Epidermal melanocyte (primary cell): ENCODE measurements around the gene SMIM1.
"Not testable (repeated sequence)": the region's sequence is repeated elsewhere in the genome, so short reads cannot be mapped to it uniquely, and the experiment has no call there.

ENCODE experiments used
- DNase-seq: peaks from one replicate; pipeline ENCODE4 v3.0.0; 2011; ENCODE audit warnings: low spot score; ENCODE audit not compliant: insufficient read length

The SMIM1 gene

DNA sequence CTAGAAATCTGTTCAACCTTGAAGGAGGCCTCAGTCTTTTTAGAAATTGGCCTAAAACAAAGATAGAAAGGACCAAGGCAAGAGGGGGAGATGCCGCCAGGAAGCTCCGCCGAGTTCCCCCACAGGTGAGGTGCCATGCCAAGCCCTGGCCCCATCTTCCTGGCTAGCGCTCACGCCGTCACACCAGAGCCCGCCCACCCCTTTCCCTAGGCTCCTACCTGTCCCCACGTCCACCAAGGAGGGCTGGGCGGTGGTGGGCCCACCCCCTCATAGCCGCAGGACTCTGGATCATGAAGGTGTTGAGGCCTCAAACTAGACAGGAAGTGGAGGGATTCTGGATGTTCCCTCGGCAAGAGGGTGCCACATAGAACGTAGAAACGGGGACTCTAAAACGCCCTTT, 35.8 kb upstream of the SMIM1 start:
- DNase-seq = no peak

DNA sequence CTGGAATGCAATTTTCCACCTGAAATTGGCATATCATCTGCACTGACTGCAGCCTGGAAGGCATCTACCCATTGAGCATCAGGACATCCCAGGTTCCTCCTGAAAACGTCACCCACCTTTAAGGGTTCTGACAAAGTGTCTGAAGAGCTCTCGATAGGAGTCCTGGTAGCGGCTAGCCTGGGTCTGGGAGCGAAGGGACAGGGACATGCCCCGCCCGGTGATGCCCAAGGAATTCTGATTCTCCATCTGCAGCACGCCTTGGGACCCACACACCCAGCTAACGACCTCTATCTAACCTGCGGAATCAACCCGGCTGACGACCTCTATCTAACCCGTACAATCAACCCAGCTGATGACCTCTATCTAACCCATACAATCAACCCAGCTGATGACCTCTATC, 33.6 kb upstream of the SMIM1 start:
- no peak for DNase-seq

DNA sequence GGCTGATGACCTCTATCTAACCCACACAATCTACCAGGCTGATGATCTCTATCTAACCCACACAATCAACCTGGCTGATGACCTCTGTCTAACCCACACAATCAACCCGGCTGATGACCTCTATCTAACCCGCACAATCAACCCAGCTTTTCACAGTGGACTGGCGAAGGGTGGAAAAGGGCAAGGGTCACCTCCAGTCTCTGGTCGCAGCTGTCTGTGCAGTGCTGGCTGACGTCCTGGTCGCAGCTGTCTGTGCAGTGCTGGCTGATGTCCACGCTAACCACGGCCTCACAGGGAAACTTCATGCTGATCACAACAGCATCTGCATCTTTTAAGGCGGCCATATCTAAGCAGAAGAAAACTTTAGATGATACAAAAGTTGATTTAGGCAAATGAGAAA, 32.5 kb upstream of the SMIM1 start:
- no peak for DNase-seq

DNA sequence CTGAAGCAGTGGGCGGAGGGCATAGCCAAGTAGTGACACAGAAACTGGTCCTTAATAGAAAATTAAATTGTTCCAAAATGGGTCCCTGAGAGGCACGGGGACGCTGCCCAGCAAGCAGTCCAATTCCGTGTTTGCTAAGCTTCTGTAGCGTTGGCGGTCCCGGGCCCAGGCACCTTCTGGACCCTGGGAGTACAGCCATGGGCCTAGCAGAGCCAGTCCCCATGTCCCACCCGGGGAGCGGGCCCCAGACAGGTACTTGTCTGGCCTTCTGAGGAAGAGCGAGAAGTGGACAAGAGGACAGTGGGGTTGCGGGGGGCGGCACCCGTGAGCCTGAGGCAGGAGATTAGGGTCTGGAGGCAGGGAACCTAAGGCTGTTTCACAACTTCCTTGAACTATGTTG, 31.8 kb upstream of the SMIM1 start:
- no peak for DNase-seq

DNA sequence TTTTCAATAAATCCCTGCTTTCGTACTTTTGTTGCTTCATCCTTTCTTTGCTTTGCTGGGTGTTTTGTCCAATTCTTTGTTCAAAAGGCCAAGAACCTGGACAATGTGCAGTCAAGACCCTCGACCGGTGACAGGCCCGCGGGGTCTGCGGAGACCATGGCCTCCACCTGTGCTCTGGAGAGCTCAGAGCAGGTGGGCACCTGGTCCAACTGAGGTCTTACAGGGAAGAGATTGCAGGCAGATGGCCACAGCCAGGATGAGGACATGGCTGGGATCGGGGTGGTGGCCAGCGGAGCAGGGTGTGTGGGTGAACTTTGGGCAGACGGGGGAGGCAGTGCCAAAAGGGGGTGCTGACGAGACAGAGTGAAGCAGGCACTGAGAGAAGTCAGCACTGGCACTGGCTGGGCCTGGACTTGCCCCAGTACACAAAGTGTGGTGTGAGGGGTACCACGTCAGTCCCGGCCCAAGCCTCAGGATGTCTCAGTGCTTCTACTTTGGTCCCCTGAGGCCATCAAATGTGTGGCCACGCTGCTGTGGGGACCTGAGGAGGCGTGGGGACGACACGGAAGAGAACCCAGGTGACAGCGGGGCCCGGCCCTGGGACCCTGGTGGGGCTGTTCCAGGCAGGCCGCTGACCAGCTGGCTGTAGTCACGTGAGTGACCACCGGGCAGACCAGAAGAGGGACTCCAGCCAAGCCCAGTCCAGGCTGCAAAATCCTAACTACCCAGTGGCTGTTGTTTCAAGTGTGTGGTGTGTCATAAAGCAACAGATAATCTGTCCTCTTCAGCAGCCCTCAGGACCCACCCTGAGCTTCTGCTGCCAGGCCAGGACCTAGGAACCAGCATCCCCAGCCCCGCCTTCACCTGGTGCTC, 30.7 kb upstream of the SMIM1 start:
- no peak for DNase-seq

DNA sequence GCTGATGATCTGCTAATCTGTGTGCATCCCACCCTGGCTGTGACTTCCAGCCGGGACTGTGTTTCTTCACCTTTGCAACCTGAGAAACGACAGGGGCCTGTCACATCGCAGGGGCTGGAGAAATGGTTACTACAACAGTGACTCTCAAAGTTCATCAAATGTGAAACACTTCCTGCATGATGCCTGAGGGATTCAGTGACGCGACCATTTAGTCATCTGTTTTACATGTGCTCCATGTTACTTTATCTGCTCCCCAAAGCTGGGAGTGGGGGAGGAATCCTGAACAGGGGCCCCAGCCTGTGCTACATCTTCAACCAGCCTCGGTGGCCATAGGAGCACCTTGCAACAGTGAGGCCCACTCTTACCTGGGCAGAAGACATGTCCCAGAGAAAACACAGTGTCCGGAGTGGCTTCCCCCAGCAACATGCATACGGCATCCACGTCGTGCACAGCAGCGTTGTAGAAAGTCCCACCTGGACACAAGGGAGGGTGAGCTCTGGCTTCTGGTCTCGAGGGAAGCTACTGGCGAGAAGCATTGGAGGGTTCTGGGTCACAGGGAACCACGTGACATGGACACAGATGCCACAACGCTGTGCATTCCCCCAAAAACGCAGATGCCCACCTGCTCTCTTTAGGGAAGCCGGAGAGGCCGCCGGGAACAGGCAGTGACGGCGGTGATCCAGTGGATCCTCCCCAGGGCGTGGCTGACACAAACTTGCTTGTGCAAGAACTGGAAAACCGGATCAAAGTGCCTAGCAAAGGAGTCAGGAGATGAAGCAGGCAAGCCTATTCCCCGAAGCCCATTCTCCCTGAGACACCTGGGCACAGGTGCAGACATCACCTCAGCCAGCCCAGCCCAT, 29.9 kb upstream of the SMIM1 start:
- no peak for DNase-seq

DNA sequence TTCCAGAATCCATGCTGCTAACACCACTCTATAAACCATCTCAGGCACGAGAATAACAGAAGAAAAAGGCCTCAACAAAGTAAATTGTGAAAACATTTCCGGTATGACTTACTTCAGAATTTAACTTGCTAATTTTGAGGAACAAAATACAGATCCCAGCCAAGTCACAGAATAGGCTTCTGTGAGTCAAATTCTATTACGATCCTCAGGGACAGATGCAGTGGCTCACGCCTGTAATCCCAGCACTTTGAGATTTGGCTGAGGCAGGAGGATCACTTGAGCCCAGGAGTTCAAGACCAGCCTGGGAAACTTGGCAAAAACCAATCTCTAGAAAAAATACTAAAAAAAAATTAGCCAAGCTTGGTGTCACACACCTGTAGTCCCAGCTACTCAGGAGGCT, 29.1 kb upstream of the SMIM1 start:
- DNase-seq = no peak

DNA sequence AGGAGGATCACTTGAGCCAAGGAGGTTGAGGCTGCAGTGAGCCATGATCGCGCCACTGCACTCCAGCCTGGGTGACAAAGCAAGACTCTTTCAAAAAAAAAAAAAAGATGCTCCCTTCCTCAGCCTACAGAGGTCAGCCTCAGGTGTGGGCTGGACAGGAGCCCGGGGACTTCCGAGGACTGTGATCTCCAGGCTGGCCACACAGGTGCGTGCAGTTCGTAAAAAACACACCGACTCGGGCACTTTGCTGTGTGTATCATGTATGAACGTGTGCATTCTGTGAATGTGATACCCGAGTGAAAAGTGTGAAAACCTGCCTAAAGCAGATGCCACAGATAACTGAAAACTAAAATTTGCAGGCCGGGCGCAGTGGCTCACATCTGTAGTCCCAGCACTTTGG, 28.7 kb upstream of the SMIM1 start:
- DNase-seq = no peak

DNA sequence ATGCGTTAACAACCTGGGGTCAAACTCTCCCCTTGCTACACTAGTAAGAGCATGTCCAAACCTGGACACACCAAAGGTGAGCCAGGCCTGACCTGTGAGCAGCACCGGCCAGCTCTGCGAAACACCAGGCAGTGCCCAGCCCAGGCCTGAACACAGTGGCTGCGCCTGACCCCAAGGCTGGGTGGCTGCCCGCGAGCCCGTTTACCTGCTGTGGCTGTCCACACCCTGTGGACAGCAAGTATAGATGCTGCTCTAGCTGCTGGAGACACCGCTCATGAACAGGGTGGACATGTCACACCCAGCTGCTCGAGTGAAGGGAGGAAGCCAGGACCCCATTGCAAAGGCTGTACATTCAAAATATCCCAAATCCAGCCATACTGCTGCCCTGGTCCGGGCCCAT, 27.9 kb upstream of the SMIM1 start:
- no peak for DNase-seq

DNA sequence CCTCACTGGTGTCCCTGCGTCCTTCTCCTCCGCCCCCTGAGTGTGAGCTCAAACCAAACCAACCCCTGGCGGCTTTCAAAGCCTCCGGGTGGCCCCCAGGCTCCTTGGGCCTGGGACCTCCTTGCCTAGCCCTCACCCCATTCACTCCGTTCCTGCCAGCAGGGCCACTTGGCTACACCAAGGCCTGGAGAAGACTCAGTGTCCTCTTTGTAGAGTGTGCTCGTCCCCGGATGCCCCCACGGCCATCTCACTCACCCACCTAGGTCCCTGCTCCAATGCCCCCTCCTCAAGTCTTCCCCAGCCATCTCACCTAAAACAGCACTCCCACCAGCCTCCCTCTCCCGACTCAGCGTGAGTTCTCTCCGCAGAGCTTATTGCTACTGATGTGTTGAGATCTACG, 27.5 kb upstream of the SMIM1 start:
- DNase-seq = no peak

DNA sequence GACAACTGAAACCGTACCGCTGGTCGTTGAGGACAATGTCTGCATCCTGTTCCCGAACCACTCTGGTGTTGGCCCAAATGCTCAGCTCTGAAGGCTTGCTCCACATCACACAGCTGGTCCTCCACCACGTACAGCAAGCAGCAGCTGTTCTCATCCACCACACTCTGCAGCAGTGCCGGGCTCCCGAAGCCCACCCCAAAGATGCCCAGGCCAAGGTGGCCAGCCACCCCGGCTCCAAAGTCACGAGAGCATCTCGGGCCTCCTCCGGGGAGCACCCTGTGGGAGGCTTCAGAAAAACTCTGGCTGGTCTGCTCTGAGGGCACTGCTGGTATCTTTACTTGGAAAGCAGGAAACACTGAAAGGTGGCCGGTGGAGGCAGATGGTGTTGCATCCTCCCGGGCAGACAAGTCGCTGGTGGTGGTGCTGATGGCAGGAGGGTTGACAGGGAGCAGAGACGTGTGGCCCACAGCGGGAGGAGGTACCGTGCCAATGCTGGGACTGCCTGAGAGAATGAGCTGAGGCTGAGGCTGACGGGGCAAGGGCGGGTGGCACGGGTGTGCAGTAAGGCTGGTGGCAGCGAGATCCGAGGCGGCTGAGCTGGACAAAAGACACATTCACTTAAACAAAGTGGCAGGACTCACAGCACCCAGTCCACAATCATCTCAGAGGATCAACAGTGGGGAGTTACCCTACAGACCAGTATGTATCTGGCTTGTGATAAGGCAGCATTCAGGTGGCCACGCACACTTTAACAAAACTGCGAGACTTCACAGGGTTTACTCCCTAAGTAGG, 26.8 kb upstream of the SMIM1 start:
- no peak for DNase-seq

DNA sequence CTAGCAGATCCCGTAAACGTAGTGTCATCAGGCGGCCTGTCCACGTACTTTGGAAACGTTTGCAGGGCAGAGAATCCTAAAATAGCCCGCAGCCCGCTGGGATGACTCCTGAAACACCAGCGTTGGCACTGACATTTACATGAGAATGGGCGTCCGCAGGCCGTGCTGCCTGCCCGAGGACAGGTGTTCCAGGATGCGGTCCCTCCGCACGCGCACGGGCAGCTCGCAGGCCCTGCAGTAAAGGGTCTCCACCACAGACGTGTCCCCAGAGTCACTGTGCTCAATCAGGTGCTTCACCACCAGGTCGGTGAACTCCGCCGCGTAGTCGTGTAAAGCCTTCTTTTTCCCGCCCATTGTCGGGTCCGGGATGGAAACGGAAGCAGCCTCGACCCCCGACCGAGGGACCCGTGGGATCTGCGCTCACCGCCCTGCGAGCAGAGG, 26.1 kb upstream of the SMIM1 start:
- no peak for DNase-seq

DNA sequence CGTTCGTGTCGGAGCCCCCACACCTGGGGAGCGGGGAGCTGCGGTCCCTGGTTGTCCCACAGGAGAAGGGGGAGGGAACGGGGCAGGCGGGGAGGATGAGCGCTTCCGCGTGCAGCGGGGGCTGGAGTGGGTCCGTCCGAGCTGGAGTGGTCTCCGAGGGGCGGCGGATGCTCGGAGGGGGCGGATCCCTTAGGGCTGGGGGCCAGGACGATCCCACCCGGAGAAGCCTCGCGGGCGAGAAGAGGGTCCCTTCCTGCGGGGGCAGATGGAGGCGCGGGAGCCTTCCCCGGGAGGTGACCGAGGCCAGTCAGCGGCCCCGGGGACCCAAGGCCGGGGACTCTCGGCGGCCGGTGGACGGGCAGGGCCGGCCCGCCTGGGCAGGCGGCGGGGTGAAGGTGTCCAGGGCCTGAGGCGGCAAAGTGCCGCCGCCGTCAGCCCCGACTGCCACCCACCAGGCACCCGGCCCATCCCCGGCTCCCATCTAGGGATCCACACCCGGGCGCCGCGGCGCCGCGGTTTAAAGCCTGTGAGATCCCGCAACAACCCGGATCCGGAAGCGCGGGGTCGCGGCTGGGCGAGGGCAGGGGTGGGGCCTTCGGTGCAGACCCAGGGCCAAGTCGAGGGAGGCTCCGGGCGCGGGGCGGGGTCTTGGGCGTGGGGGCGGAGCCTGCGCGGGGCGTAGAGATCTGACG, 25.6 kb upstream of the SMIM1 start:
- peak; percentile 98 for DNase-seq

DNA sequence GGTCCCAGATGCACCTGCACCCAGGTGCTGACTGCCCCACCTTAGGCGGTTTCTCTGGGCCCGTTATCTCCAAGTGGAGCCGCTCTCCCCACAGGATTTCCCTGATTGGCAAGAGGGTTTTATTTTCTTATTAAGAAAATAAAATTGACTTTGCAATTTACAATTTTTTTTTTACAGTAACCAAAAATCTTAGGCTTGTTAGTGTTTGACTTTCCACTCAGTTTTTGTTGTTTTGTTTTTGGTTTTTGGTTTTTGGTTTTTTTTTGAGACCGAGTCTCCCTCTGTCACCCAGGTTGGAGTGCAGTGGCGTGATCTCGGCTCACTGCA, 25.1 kb upstream of the SMIM1 start:
- no peak for DNase-seq

DNA sequence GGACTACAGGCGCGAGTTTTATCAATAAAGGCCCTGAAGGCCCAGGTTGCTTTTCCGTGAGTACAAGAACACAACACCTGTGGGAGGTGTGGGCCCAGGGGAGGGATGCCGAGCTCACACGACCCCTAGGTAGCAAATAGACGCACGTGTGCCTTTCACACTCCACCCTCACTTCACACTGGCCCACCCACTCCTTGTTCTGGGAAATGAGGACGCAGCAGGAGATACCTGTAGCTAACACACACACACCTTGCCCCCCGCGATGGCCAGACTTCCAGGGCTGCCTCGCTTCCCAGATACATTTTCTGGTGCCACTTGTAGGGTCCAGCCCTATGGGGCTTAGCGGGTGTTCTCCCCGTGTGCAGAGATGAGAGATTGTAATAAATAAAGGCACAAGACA, 24.6 kb upstream of the SMIM1 start:
- no peak for DNase-seq

DNA sequence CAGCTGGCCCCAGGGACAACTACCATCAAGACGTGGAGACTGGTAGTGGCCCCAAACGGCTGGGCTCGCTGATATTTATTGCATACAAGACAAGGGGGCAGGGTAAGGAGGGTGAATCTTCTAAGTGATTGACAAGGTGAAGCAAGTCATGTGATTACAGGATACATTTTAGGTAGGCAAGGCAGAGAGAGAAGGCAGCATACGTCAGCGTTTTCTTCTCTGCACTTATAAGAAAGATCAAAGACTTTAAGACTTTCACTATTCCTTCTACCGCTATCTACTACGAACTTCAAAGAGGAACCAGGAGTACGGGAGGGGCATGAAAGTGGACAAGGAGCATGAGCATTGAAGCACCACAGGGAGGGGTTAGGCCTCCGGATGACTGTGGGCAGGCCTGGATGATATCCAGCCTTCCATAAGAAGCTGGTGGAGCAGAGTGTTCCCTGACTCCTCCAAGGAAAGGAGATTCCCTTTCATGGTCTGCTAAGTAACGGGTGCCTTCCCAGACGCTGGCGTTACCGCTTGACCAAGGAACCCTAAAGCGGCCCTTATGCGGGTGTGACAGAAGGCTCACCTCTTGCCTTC, 24.1 kb upstream of the SMIM1 start:
- DNase-seq = not testable (repeated sequence)

DNA sequence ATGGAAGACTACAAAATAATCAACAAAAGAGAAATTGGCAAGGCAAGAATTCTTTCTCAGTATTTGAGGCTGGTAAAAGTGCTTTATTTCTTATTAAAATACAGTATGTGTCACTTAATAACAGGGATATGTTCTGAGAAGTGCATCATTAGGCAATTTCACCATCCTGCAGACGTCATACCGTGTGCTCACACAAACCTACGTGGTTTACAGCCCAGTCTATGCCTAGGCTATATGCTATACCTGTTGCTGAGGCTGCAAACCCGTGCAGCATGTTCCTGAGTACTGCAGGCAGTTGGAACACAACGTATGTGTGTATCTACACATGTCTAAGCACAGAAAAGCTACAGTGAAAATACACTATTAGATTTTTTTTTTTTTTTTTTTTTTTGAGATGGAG, 23.0 kb upstream of the SMIM1 start:
- no peak for DNase-seq

DNA sequence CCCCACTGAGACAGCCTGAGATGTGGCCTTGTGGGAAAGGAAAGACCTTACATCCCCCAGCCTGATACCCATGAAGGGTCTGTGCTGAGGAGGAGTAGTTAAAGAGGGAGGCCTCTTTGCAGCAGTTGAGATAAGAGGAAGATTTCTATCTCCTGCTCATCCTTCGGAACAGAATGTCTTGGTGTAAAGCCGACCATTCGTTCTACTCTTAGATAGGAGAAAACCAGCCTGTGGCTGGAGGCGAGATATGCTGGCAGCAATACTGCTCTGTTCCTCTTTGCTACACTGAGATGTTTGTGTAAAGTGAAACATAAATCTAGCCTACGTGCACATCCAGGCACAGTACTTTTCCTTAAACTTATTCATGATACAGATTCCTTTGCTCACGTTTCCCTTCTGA, 21.8 kb upstream of the SMIM1 start:
- no peak for DNase-seq

DNA sequence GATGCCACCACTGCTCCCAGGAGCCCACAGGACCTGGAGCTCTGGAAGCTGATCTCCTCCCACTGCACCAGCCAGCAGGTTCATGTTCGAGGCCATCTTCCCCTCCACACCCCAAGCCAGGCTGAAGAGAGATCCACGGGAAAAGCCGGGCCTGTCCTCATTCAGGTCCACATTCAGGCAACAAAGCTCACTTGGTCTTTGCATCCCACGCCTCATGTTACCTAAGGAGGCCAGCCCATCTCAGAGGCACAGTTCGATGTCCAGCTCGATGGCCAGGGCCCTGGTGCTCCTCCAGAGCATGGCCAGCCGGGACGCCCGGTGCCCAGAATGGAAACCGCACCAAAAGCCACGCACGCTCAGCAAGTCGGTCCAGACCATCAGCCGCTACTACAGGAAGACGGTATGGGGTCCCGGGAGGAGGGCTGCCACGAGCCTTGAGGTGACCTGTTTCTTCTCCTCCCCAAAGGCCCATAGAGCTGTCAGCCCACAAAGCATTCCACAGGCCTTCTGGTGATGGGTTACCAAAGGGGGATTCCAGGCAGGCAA, 20.1 kb upstream of the SMIM1 start, which contains the start of gene CCDC27:
Gene CCDC27 (plus strand): TSS at position 51 of the 546 bp plus-strand sequence. CDS start 32 bp downstream, at position 83.
- no peak for DNase-seq

DNA sequence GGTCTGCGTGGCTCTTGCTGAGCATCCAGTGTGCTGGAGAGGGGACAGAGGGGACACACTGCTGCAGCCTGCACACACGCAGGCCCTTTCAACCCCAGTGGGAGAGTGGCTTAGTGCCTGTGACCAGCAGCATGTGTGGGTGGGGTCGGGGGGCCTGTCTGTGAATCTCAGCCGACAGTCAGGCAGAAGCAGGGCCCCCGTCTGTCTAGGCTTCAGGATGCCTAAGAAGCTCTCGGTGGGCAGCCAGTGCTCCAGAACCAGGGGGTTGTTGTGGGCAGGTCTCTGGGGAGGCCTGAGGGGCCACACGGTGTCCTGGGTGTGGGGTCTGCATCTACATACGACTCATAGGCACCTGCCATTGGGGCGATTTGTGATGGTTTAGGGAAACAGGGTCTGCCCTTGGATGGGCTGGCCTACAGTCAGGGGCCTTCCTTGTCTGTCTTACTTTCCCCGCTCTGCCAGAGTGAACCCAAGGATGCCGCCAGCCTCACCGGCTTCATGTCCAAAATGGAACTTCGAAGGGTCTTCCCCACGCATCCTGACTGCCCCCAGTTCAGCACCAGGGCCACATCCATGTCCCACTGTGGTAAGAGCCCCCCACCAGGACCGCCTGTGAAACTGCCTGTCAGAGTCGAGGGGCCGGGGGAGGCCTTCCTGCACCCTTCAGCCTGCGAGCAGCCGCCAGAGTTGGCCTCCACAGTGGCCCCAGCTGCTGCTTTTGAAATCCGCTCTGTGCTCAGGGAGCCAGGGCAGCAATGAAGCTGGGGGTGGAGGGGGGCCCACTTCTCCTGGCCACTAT, 18.7 kb upstream of the SMIM1 start:
- no peak for DNase-seq
